SKM-1 treated with dmso at 0.1 percent for 144 hours (cell line): Measurements from ENCODE around the gene TMEM201.
"Not testable (repeated sequence)": the region's sequence is repeated elsewhere in the genome, so short reads cannot be mapped to it uniquely, and the experiment has no call there.

Experiments
- DNase-seq: peaks from one replicate; lab custom pipeline; 2025; ENCODE audit not compliant: unreplicated experiment; lab: John Stamatoyannopoulos, UW

Gene TMEM201

GRCh38 chr1:9615316-9616063, 26.8 kb downstream of the TMEM201 start:
- peak; percentile 57 for DNase-seq

- no peak for DNase-seq
Observed at GRCh38 chr1:9618909-9619679, 30.4 kb downstream of the TMEM201 start.

- no peak for DNase-seq
Observed at GRCh38 chr1:9621032-9621431, 32.3 kb downstream of the TMEM201 start.

- DNase-seq, result no peak
Observed at GRCh38 chr1:9624081-9624480, 35.4 kb downstream of the TMEM201 start.

- DNase-seq, result not testable (repeated sequence)
Observed at GRCh38 chr1:9625030-9625429, 36.3 kb downstream of the TMEM201 start.

- DNase-seq, result no peak
Observed at GRCh38 chr1:9626201-9626608, 37.5 kb downstream of the TMEM201 start.

GRCh38 chr1:9628541-9629444, 40.1 kb downstream of the TMEM201 start:
- DNase-seq, result no peak

GRCh38 chr1:9629445-9630201, 40.9 kb downstream of the TMEM201 start:
- DNase-seq, result peak; percentile 94

- DNase-seq, result no peak
Observed at GRCh38 chr1:9630331-9631111, 41.8 kb downstream of the TMEM201 start.

GRCh38 chr1:9631613-9632012, 42.9 kb downstream of the TMEM201 start:
- DNase-seq, result no peak

- peak; percentile 48 for DNase-seq
Observed at GRCh38 chr1:9633493-9633892, 44.8 kb downstream of the TMEM201 start.

GRCh38 chr1:9634582-9634981, 45.9 kb downstream of the TMEM201 start:
- no peak for DNase-seq

GRCh38 chr1:9639227-9639626, 50.5 kb downstream of the TMEM201 start:
- DNase-seq, result no peak

- peak; percentile 44 for DNase-seq
Observed at GRCh38 chr1:9643351-9644256, 54.9 kb downstream of the TMEM201 start.

GRCh38 chr1:9646037-9646436, 57.3 kb downstream of the TMEM201 start:
- no peak for DNase-seq

GRCh38 chr1:9648171-9648570, 59.5 kb downstream of the TMEM201 start:
- DNase-seq, result no peak

GRCh38 chr1:9649769-9650168, 61.1 kb downstream of the TMEM201 start:
- DNase-seq, result no peak

GRCh38 chr1:9651220-9651564, 62.5 kb downstream of the TMEM201 start:
- no peak for DNase-seq
